Stimulated activated CD4-positive, alpha-beta T cell treated with anti-CD3 and anti-CD28 coated beads, TNF-alpha, amount 100 ng/mL, for 48 hours (primary cell): ENCODE data around the gene GSK3A.

Experiments
- DNase-seq, 3 donors: peaks; one replicate each; pipeline ENCODE4 v3.0.0-alpha.2; 2020; ENCODE audit warnings: low read depth in 3 of 3

Gene GSK3A

DNA sequence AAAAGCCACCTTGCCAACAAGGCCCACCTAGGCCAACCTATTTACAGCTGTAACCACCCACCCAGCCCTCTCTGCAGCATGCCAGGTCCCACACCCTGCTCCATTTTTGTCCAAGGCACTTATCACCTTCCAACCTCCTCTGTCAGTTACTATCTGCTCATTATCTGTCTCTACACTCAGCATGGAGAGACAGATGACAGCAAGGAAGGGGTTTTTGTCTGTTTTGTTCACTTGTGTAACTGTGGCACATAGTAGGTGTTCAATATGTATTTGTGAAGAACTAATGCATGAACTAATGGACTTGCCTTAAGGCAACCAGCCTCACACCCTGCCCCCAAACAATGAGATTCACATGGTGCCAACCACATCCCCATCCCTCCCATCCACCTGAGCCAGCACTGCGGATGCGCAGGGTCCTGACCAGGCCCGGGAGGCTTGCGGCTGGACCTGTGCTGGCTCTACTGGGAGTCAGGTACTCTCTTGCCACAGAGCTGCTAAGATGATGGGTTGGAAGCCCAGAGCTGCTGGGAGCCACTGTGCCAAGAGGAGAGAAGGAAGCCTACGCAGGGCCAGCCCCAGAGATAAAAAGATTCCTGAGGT lies 42.2 kb downstream of the GSK3A start:
- no peak for DNase-seq

DNA sequence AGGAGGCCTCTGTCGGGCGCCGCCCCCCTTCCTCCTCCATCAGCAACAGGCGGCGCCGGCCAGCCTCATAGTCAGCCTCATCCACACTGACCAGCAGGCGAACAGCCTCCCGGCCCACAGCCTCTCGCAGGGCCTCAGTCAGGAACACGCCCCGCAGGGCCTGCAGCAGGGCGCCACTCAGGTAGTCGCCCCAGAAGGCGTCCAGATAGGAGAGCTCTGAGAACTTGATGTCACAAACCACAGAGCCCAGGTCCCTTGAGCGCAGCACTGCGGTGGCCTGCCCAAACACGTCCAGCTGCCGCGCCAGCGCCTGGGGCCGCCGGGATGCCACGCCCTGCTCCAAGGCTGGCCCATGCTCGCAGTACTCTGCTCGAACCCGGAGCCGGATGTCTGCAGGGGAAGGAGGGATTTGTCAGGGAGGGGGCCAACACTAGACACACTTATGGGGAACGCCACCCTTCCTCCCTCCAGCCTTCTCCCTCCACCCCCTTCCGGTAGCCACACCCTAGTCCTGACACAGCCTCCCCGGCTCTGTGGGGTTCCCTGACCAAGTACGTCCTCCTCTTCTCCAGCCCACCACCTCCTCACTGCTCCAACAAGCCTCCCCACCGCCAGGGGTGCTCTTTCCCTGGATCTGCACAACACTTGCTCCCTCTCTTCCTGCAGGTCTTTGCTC lies 42.8 kb downstream of the GSK3A start:
- peak in 1 of 3 donors; percentile 60 for DNase-seq

- DNase-seq, result peak in 1 of 3 donors; percentile 25
Measured at GRCh38 chr19:42198676-42199439, 43.5 kb downstream of the GSK3A start.

- DNase-seq, result no peak
Measured at GRCh38 chr19:42197375-42197817, 45.0 kb downstream of the GSK3A start.

DNA sequence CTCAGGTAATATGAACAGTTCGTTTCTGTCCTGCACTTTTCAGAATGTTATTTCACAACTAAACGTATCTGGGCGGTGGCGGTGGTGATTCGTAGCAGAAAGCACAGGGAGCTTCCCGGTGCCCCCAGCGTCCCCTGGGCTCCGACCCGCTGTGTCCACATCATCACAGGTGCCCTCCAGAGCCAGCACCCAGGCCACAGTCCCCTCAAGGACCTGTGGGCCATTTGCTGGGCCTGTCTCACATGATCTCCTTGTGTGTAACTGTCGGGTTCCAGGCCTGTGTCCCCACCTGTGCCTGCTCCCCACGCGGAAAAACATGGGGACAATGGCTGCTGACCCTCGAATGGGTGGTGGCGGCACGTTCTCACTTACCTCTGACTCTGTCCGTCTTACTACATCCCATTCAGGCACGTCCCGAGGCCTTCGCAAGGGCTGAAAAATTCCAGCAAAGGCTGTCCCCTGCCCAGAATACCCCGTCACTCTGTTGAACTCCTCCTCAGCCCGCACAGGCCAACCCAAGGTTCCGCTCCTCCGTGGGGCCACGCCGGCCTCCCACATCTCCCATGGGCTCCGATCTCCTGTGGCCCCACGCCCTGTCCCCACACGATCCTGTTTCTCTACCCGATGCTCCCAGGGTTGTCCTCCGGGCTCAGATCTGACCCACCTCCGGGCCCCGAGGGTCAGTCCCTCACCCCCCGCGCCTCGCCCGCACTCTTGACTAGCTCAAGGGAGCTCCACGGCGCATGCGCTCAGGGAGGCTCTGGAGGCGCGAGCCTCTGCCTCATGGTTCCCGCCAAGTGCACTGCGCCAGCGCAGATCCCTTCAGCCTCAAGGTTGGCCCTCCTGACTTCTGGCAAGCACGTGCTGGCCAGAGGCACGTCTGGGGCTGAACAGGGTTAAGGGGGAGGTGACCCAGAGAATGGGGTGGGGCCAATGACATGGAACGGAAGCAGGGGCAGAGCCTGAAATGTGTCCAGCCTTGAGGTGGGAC lies 46.1 kb downstream of the GSK3A start:
- DNase-seq, result no peak

GRCh38 chr19:42193706-42194105 lies 48.7 kb downstream of the GSK3A start:
- no peak for DNase-seq

DNA sequence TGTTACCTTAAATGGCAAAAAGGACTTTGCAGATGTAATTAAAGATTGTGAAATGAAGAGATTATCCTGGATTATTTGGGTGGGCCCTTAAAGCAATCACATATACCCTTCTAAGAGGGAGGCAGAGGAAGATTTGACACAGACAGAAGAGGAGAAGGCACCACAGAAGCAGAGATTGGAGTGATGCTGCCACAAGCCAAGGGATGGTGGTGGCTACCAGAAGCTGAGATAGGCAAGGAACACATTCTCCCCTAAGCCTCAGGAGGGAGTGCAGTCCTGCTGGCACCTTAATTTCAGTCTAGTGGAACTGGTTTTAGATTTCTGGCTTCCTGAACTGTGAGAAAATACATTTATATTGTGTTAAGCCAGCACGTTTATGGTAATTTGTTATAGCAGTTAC lies 49.1 kb downstream of the GSK3A start:
- no peak for DNase-seq

- DNase-seq, result no peak
Measured at GRCh38 chr19:42191855-42192254, 50.5 kb downstream of the GSK3A start.

GRCh38 chr19:42191330-42191729 lies 51.1 kb downstream of the GSK3A start:
- DNase-seq, result no peak

DNA sequence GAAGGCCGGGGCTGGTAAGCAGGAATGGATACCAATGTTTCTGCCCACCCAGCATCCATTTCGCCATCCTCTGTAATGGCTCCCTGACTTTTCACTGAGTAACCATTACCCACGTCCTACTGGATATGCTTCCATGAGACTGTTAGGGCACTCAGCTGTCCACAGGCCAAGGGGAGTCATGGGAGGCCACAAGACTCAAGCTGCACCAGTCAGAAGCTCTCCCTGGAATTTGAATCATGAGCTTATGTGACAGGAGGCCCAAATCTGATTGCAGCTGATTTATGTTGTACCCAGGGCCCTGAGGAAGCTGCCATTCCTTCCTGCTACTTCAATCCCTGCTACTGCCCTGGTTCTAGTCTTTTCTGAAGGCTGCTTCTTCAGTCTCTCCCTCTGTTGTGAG lies 53.3 kb downstream of the GSK3A start:
- DNase-seq, result no peak

DNA sequence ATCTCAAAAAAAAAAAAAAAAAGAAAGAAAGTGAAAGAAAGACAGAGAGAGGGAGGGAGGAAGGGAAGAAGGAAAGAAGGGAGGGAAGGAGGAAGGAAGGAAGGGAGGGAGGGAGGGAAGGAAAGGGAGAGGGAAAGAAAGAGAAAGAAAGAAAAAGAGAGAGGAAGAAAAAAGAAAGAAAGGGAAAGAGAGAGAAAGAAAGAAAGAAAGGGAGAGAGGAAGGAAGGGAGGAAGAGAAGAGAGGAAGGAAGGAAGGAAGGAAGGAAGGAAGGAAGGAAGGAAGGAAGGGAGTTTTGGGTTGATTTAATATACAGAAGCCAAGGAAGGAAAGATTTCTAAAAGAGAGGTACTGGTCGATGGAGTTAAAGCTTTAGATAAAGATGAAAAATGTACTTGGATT lies 53.7 kb downstream of the GSK3A start:
- DNase-seq, result no peak

- no peak for DNase-seq
Measured at GRCh38 chr19:42185277-42185676, 57.1 kb downstream of the GSK3A start.

GRCh38 chr19:42184401-42184861 lies 58.0 kb downstream of the GSK3A start:
- DNase-seq, result peak; percentile 44 to 70 (median 58)
